Renal cortical epithelial cell (primary cell): ENCODE results near the gene PDZRN4. TPM values are rescaled to one million over a fixed set of nuclear protein-coding genes. Genes with fewer than 3 reads are reported as not detected.
A peak's percentile ranks its signal among the peaks of the same experiment; 100 is the strongest.

Source experiments
- DNase-seq: peaks from one replicate; pipeline ENCODE4 v3.0.0-alpha.2; 2011; ENCODE audit warnings: low read depth
- total RNA-seq: library from RNA; depleted of rRNA; stranded (reverse); fragments of >200 nt; gene quantifications from 2 replicates; pipeline ENCODE4 v1.2.3, GENCODE V29; 2014

PDZRN4 gene
- total RNA-seq, 1 donor from 2014 or later = 0.25 TPM

DNA sequence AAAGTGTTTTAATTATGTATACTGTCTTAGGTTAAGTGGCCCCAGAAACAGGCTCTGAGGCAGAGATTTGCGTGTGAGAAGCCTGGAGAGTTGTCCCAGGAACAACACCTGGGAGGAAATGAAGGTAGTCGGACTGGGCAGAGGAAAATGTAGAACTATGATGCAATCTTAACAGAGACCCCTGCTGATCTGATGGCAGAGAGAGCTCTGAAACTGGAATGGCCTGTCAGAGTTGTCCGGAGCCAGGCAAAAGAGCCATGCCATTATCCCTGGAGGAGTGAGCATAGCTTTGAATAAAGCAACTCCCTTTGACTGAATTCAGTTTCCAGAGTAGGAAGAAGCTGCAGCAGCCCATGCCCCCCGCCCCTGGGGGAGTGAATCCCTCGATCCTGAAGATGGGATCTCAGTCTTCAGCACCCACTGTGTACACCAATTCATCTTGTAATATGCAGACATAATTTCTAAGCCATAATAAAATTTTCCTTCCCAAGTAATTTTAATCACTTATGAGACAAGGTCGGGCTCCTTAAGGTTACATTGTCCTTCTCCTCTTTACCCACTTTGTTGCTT lies 264.8 kb downstream of the PDZRN4 start:
- DNase-seq = no peak

GRCh38 chr12:41453409-41453808 lies 265.3 kb downstream of the PDZRN4 start:
- no peak for DNase-seq

GRCh38 chr12:41459111-41459905 lies 271.2 kb downstream of the PDZRN4 start:
- no peak for DNase-seq

GRCh38 chr12:41459906-41460214 lies 271.7 kb downstream of the PDZRN4 start:
- peak; percentile 64 for DNase-seq

DNA sequence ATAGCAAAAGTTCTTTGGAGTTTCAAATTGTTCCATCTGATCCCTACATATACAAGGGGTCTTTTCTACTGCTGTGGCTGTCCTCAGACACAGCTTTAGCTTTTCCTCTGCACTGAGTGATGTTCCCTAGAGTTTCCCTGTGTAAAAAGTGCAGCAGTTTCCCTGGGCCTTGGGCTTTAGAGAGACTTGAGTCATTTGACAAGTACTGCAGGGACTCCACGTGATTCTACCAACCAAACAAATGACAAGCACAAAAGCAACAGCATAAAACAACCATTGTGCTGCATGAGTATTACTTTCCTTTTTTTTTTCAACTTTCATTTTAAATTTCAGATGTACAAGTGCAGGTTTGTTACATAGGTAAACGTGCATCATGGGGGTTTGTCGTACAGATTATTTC lies 272.8 kb downstream of the PDZRN4 start:
- no peak for DNase-seq

DNA sequence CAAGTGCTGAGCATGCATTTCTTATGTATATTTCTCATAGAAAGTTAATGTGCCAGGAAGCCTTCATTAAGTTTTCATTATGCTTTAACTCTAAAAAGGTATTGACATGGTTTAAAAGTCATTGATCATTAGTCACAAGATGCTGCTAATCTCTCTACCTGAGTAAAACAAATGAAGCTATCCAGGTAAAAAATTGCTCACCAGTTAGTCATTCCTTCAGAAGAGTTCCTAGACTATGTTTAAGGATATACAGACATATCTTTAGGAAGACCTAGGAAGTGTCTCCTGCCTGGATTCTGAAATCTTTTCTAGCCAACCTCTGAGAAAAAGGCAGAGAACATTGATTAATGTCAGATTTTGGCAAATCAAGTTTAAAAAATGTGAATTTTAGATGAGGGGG lies 274.2 kb downstream of the PDZRN4 start:
- DNase-seq = no peak

DNA sequence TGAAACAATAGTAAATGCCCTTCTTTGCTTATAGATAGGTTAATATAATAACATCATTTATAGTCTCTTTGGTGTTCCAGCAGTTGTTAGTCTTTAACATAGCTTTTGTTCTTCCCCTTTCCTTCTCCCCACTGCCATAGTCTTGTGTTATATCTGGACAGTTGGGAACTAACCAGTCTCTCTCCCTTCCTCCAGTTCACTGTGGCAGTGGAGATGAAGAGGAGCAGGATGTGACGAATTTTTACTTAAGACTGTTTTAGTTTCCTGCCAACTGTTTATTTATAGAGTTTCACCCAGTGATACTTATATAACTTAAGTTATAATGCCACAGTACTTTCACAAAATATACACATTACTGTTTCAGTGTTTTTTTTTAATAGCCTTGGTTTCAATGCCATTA lies 277.4 kb downstream of the PDZRN4 start:
- DNase-seq = no peak

- no peak for DNase-seq
Measured at GRCh38 chr12:41466300-41466699, 278.2 kb downstream of the PDZRN4 start.

GRCh38 chr12:41466802-41467201 lies 278.7 kb downstream of the PDZRN4 start:
- DNase-seq = no peak

- DNase-seq = no peak
Measured at GRCh38 chr12:41467591-41468325, 279.6 kb downstream of the PDZRN4 start.

DNA sequence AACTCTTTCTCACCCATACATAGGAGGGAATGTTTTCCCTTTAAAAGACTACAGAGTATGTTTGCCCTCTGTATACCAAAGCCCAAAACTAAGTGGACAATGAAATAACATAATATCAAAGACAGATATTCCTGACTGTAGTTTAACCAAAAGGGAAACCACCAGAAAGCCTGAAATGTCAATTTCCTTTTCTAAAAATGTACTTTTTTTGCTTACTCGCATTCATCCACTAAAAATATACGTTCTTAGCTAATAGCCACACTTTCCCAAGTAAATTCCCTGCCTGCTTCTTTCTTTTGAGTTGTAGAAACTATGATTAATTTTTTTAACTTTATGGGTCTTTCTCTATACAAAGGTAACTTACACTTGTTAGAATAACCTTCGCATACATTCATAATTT lies 280.2 kb downstream of the PDZRN4 start:
- DNase-seq = no peak

DNA sequence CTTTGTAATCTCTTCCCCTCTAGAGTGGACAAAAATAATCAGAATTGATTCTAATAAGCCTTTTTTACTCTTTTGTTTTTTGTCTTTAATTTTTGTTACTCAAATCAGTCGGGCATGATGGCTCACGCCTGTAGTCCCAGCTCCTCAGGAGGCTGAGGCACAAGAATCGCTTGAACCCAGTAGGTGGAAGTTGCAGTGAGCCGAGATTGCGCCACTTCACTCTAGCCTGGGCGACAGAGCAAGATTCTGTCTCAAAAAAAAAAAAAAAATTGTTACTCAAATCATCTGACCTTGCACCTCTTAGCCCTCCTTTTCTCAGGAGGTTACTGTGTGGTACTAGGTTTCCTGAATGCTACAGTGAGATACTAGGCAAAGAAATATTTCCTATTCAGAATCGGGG lies 280.6 kb downstream of the PDZRN4 start:
- DNase-seq = no peak

- no peak for DNase-seq
Measured at GRCh38 chr12:41473441-41473840, 285.3 kb downstream of the PDZRN4 start.

DNA sequence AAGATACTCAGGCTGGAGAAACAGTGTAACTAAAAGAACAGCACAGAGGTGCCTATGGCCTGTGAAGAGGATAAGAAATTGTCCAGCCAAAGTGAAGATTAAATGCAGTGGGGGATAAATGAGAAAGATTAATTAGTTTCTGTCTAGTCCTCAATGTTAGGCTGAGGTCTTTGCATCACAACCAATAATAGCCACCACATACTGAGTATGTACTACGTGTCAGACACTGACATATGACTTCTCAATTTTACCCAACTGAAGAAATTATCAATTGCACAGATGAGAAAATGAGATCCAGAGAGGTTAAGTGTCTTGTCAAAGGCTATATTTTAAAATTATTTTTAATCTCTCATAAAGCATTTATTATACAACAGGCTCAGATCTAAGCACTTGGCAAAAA lies 285.9 kb downstream of the PDZRN4 start:
- DNase-seq = no peak

DNA sequence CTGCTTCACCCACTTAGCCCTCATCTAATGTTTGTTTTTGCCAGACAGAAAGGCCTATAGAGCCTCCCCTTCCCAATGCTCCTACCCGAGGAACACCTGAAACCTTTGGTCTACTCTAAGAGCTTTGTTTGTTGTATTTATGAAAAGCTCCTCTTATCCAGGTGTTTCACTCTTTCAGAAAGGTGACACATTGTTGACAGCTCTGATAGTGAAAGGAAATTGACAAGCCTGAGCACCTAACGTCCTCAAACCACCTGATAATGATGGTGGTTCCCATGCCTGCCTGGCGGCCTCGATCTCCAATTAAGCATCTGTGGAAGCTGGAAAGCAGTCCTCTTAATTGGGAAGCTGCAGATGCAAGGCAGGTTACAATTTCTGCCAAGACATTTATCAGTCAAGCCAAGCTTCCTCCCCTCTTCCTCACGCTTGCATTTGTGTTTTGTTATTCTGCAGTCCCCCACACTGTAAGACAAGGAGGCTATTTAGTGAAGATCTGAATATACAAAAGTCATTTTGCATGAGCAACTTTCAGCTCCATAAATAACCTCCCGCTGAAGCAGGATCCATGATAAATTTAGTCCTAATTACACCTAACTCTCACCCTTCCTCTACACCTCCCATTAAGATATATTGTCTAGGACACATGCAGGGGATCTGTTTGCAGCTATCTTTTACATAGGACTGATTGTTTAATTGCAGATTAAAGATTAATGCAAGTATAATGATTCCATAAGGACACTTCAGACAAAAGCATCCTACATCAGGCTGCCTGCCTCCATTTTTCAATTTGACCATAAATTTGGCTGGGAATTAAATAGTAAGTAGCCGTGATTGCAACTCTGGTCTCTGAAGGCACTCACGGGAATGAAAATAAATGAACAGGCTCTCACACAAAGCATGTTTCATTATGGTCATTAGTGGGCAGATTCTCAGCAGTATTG lies 288.6 kb downstream of the PDZRN4 start:
- no peak for DNase-seq

DNA sequence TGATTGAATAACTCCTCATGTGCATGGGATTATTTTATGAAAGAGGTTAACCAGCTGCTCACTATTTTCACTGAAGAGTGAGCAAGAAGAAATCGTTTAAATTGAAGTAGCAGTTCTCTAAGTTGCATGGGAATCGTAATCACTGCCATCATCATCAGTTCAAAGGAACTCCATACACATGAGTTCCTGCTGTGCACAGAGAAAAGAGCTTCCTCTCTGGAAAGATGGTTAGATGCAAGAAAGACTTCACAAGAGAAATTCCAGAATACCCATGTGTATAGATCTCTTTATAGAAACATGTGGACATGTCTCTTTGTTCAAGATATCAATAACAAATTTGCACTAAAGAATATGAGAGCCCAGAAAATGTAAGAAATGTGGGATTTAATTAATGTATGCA lies 291.3 kb downstream of the PDZRN4 start:
- DNase-seq = no peak

DNA sequence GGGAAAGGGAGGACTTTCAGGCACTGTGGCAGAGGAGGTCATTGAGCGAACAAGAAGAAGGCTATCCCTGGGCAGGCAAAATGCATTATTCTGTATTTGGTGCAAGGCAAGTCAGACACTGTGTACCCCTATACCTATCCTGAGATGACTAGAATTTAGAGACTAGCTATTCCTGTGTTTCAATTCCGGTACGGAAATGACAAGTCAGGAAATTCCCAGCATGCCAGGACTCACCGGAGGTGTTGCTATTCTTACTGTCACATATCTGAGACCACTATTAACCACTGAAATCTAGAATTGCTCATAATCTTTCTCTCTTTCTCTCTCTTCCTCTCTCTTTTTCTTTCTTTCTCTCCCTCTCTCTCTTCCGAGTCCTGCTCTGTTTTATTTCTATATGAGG lies 297.1 kb downstream of the PDZRN4 start:
- peak; percentile 6 for DNase-seq

GRCh38 chr12:41486718-41487117 lies 298.6 kb downstream of the PDZRN4 start:
- peak; percentile 43 for DNase-seq

GRCh38 chr12:41496009-41496408 lies 307.9 kb downstream of the PDZRN4 start:
- DNase-seq = no peak

GRCh38 chr12:41497409-41497808 lies 309.3 kb downstream of the PDZRN4 start:
- peak; percentile 57 for DNase-seq

GRCh38 chr12:41504976-41505375 lies 316.9 kb downstream of the PDZRN4 start:
- no peak for DNase-seq

DNA sequence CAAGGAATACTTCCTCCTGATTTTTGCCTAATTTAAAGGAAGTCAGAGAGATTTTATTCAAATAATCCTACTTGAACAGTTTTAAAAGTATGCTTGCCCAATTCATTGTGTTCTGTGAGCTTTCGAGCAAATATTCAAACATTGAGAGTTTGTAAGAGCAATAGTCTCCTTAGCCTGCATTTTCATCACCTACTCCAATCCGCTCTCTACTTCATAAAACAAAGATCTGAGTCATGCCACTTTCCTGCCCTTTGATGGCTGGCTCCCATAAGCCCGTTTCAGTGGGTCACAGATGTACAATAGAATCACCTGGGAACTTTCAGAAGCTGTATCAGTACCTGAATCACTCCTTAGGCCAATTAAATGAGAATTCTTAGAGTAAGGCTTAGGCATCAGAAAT lies 319.2 kb downstream of the PDZRN4 start:
- no peak for DNase-seq
